ENCODE data around the gene CYP4F11.

DNA sequence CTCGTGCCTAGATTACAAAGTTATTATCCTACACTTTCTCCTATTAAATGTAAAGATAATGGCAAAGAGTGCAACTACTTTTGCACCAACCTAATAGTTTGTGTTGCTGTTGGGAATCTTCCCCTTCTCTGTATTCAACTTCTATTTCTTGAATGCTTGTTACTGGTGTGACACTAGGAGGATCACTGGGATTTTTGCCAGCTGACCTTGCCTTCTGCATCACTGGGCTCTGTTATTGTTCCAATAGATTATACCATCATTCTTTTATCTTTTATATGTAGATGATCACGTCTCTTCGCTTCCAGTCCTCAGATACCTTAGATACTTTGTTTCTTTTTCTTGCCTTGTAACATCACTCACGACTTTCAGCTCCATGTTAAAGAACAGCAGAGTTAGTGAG lies 11.0 kb upstream of the CYP4F11 start:
- TF ChIP-seq, protein P1, sequence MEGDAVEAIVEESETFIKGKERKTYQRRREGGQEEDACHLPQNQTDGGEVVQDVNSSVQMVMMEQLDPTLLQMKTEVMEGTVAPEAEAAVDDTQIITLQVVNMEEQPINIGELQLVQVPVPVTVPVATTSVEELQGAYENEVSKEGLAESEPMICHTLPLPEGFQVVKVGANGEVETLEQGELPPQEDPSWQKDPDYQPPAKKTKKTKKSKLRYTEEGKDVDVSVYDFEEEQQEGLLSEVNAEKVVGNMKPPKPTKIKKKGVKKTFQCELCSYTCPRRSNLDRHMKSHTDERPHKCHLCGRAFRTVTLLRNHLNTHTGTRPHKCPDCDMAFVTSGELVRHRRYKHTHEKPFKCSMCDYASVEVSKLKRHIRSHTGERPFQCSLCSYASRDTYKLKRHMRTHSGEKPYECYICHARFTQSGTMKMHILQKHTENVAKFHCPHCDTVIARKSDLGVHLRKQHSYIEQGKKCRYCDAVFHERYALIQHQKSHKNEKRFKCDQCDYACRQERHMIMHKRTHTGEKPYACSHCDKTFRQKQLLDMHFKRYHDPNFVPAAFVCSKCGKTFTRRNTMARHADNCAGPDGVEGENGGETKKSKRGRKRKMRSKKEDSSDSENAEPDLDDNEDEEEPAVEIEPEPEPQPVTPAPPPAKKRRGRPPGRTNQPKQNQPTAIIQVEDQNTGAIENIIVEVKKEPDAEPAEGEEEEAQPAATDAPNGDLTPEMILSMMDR (IDR thresholded peaks at IDR 0.05; ENCODE audit: insufficient read depth, low read depth, low read length) = no peak
- no peak for TF ChIP-seq EZH2 (IDR thresholded peaks at IDR 0.05; ENCODE audit: insufficient read depth, low read length)
